NCI-H146 treated with DMSO at 0.1 percent for 48 hours (cell line): ENCODE results near the gene JAKMIP2.
"Not testable (repeated sequence)": the region's sequence is repeated elsewhere in the genome, so short reads cannot be mapped to it uniquely, and the experiment has no call there.

ENCODE experiments used
- DNase-seq: peaks from one replicate; lab custom pipeline; 2025; ENCODE audit not compliant: unreplicated experiment; lab: John Stamatoyannopoulos, UW

Gene JAKMIP2

GRCh38 chr5:147560718-147561331, 221.7 kb downstream of the JAKMIP2 start:
- DNase-seq: peak; percentile 24

DNA sequence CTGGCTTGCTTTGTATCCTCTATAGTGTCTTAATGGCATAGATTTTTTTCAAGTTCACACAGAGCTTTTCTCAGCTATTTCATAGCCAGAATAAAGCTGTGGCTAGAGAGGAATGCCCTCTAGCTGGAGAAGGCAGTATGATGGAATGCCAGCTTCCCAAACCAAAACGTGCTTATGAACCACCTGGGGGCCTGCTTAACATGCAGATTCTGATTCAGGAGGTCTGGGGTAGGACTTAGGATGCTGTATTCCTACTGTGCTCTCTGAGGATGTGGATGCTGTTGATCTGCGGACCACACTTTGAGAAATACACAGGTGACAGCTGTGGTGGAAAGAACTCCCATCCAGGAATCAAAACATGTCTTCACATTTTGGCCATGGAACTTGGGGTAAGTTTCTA, 222.8 kb downstream of the JAKMIP2 start:
- DNase-seq: no peak

- peak; percentile 39 for DNase-seq
Measured at GRCh38 chr5:147558826-147559225, 223.7 kb downstream of the JAKMIP2 start.

- no peak for DNase-seq
Measured at GRCh38 chr5:147557876-147558745, 224.4 kb downstream of the JAKMIP2 start.

- no peak for DNase-seq
Measured at GRCh38 chr5:147555176-147555575, 227.4 kb downstream of the JAKMIP2 start.

- DNase-seq: no peak
Measured at GRCh38 chr5:147554261-147554817, 228.2 kb downstream of the JAKMIP2 start.

DNA sequence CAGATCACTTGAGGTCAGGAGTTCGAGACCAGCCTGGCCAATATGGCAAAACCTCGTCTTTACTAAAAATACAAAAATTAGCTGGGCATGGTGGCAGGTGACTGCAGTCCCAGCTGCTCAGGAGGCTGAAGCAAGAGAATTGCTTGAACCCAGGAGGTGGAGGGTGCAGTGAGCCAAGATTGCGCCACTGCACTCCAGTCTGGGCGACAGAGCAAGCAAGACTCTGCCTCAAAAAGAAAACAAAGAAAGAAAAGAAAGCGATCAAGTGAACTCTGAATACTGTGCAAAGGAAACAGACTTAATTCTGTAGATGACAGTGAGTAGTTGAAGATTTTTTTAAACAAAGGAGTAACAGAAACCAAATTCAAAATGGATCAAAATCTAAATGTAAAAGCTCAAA, 228.7 kb downstream of the JAKMIP2 start:
- DNase-seq: not testable (repeated sequence)

DNA sequence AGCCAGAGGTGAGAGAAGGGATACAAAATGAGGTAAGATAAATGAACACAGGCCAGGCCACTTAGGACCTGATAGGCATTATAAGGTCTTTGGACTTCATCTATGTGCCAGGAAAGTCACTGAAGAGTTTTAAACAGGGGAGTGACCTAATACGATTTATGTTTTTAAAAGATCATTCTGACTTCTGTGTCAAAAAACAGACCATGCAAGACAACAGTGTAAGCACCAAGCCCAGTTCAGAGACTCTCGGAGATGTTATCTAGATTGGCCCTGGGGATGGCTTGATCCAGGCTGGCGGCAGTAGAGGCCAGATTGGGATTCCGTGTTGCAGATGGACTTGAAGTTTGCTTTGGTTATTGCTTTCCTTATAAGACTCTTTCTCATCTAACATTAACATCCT, 229.6 kb downstream of the JAKMIP2 start:
- DNase-seq: no peak

- no peak for DNase-seq
Measured at GRCh38 chr5:147551677-147552076, 230.9 kb downstream of the JAKMIP2 start.

DNA sequence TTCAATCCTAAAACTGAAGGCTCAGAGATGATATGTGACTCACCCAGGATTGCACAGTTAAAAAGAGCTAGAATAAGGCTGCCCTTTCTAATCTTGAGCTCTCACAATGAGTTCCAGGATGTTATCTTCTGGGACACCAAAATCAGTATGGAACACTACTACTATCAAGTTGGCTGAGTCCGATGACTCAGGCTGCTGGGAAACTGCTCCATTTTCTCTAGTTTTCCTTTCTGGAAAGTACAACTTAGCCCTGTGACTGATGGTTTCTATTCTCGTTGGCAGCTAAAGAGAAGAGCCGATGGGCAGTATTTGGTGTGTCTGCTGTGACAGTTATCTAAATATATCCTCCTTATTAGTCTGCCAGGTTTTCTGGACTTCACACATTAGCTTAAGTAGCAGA, 234.8 kb downstream of the JAKMIP2 start:
- DNase-seq: no peak

GRCh38 chr5:147544556-147544955, 238.0 kb downstream of the JAKMIP2 start:
- no peak for DNase-seq

DNA sequence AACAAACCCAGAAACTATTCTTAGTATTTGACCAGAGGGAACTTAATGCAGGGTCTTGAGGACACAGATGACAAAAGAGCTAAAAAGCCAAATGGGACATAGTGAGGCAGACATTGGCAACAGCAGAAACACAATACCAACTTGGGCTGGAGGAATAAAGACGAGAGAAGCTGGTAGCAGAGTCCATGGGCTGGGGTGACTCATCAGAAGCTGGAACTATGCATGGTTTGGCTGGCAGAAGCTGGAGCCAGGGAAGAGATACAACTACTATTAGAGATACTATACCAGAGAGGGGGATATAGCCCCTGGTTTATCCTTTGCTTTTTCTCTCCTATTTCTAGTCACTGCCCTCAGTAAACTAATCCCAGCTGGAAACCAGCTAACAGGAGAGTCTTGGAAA, 243.5 kb downstream of the JAKMIP2 start:
- no peak for DNase-seq

GRCh38 chr5:147538236-147538635, 244.3 kb downstream of the JAKMIP2 start:
- no peak for DNase-seq
